Colon (tissue), 2 donors: ENCODE data around the gene CARNS1.
"Not testable (repeated sequence)": the region's sequence is repeated elsewhere in the genome, so short reads cannot be mapped to it uniquely, and the experiment has no call there.

Experiments used
- FAIRE-seq: peaks from 2 replicates; lab custom pipeline; 2012; peaks lifted over from hg19 to GRCh38; lab: Jason Lieb, UNC
- donor health status: control.
- donor health status: control.

CARNS1 gene

GRCh38 chr11:67409781-67410368 lies 5.6 kb upstream of the CARNS1 start:
- no peak for FAIRE-seq

DNA sequence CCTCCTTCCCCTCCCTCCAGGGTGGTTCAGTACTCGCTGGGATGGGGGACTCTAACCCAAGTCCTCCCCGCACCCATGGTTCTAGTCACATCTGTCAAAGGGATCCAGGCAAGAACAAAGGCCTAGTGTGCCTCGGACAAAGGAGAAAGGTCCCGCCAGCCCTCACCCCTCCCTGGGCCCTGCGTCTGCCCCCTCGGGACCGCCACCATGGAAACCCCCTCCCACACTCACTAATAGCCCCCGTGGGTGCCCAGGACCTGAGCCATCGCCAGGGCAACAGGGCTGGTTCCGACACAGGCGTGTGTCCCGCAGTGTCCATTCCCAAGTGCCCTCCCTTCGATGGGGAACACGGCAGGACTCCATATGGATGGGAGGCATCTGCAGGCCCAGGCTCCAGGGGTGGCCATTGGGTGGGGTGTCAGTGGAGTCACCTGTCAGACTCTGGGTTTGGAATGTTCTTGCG lies 5.1 kb upstream of the CARNS1 start:
- no peak for FAIRE-seq

GRCh38 chr11:67410984-67411784 lies 4.3 kb upstream of the CARNS1 start:
- FAIRE-seq: no peak

- FAIRE-seq: no peak
Observed at GRCh38 chr11:67411785-67412152, 3.7 kb upstream of the CARNS1 start.

GRCh38 chr11:67412495-67413179 lies 2.8 kb upstream of the CARNS1 start:
- FAIRE-seq: no peak

DNA sequence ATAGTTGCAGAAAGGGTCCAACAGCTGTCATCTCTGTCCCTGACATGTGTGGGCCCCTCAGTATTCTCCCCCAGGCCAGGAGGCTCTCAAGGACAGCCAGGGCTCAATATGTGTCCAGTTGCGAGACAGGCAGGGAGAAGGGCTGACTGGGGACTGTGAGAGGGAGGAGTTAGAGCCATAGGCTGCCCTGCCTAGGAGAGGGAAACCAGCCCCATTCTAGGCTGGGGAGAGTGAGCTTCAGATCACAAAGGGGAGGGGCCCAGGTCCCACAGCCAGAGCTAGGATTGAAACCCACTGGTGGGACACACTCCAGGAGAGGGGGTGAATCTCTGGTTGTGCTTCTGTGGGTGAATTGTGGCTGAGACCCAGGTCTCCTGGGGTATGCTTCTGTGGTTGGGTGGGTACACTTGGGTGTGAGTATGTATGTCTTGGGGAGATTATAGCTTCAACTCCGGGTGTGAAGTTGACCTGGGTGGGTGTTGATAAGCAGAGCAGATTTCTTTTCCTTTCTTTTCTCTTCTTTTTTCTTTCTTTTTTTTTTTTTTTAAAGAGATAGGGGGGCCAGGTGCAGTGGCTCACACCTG lies 2.1 kb upstream of the CARNS1 start:
- FAIRE-seq: no peak

DNA sequence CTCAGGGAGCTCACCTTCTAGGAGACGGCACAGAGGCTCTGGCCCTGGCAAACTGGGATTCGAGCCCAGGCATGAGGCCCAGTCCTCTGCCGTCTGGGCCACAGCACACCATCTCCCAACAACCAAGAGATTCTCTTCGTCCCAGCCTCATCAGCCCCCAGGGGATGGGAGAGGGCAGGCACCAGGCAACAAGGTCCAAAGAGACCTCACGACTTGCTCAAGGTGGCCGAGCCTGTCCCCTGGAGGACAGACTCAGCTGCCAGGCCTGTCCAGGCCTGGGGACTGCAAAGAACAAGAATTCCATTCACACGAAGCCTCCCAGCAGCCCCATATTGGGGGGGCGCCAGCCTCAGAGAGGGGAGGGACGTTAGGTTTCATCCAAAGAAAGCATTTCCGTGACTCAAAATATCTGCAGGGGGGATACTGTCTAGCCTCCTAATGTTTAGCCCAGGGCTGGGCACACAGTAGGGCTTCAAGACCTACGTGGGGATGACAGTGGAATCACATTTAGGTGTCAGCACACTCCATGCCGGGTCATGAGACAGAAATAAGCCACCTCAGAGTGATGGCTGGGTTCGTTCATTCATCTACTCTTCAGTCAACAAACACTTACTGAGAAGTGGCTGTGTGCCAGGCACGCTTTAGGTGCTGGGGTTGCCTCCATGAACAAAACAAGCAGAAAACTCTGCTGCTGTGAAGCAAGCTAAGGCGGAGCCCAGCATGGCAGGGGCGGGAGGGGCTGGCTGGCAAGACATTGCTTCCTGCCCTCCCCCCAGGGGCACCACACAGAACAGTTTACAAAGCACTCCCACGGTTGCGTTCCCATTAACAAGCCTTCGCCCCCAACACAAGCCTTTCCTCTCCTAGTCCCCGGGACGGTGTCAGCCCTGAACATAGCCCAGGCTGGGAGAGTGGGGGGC lies 1.2 kb downstream of the CARNS1 start:
- FAIRE-seq: no peak

DNA sequence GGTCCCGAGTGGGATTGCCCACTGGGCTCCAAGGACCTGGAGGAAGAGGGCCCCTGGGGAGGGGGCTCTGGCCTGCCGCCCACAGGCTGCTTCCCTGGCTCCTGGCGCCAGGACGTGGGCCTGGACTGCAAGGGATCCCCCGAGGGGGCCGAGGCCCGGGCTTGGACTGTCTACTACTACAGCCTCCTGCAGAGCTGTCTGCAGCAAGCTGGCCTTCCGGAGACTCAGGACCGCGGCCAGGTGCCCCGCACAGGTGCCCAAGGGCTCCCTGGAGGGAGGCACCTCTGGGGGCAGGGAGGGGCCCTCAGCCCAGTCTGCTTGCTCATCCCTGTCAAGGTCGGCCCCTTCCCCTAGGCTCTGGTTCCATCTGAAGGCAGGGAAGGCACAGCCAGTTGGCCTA lies 1.9 kb downstream of the CARNS1 start:
- FAIRE-seq: no peak

DNA sequence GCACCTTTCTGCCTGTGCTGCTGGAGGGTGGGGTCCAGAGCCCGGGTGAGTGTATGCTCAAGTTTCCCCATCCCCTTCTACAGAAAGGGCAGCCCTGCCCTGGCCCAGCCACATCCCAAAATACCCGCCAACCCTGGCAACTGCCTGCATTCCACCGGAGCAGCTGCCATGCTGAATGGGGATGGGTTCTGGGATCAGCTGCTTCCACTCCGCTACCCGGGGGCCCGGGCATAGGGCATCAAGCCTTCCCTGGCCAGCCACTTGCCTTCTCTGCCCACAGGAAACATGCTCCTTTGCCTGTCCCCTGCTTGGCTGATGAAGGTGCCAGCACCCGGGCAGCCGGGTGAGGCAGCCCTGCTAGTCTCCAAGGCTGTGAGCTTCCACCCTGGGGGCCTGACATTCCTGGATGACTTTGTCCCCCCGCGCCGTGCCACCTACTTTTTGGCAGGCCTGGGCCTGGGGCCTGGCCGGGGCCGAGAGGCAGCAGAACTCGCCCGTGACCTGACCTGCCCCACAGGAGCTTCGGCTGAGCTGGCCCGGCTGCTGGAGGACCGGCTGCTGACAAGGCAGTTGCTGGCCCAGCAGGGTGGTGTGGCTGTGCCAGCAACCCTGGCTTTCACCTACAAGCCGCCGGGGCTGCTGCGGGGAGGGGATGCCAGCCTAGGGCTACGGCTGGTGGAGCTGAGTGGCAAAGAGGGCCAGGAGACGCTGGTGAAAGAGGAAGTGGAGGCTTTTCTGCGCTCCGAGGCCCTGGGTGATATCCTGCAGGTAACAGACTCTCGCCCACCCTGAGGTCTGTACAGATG lies 3.2 kb downstream of the CARNS1 start:
- FAIRE-seq: no peak

- no peak for FAIRE-seq
Observed at GRCh38 chr11:67419325-67420049, 4.0 kb downstream of the CARNS1 start.

- no peak for FAIRE-seq
Observed at GRCh38 chr11:67420147-67420645, 4.7 kb downstream of the CARNS1 start.

GRCh38 chr11:67420646-67421429 lies 5.4 kb downstream of the CARNS1 start:
- no peak for FAIRE-seq

GRCh38 chr11:67421430-67422031 lies 6.1 kb downstream of the CARNS1 start:
- no peak for FAIRE-seq

- no peak for FAIRE-seq
Observed at GRCh38 chr11:67422891-67423290, 7.4 kb downstream of the CARNS1 start.

DNA sequence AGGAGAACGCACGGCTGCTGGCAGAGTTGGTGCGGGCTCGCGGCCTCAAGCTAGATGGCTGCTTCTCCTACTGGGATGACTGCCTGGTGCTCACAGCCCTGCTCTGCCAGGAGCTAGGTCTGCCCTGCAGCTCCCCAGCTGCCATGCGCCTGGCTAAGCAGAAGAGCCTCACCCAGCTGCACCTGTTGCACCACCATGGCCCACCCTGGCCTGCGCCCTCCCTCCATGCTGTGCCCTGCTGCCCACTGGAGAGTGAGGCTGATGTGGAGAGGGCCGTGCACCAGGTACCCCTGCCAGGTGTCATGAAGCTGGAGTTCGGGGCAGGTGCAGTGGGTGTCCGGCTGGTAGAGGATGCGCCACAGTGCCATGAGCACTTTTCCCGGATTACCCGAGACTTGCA lies 8.0 kb downstream of the CARNS1 start:
- FAIRE-seq: no peak

DNA sequence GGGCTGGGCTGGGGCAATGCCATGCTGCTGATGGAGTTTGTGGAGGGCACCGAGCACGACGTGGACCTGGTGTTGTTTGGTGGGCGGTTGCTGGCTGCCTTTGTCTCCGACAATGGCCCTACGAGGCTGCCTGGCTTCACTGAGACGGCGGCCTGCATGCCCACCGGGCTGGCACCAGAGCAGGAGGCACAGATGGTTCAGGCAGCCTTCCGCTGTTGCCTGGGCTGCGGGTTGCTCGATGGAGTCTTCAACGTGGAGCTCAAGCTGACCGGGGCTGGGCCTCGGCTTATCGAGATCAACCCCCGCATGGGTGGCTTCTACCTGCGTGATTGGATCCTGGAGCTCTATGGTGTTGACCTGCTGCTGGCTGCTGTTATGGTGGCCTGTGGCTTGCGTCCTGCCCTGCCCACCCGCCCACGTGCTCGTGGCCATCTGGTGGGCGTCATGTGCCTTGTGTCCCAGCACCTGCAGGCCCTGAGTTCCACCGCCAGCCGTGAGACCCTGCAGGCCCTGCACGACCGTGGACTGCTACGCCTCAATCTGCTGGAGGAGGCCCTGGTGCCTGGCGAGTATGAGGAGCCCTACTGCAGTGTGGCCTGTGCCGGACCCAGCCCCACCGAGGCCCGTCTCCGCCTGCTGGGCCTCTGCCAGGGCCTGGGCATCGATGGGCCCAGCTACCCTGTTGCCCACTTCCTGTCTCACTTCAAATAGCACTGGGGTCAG lies 8.6 kb downstream of the CARNS1 start:
- no peak for FAIRE-seq

GRCh38 chr11:67427364-67427859 lies 11.9 kb downstream of the CARNS1 start:
- not testable (repeated sequence) for FAIRE-seq
